ENCODE measurements around the gene OR52R1. TPM values are rescaled to one million over a fixed set of nuclear protein-coding genes. Genes with fewer than 3 reads are reported as not detected.
A peak's percentile ranks its signal among the peaks of the same experiment; 100 is the strongest.

Gene OR52R1
- total and polyA plus RNA-seq, 11 donors, result not detected

- WGBS, 4 donors, result 54 to 88% (median 70%) methylated on average over 2 of the region's 2 CpGs
- H3K36me3 ChIP-seq, result no peaks in the 10 kb centered on the region
- no peak overlapping the region for H3K27ac ChIP-seq
- no peak for DNase-seq
- H3K4me1 ChIP-seq, result no peaks in the 10 kb centered on the region
- intact Hi-C loops (cut with DNase I), result no loop called here
- no peak for ATAC-seq
- H3K27me3 ChIP-seq, result peaks cover 0 to 1% (median 0%) of the 10 kb centered on the region in 9 donors
- H3K4me3 ChIP-seq, result no peak overlapping the region
- H3K9me3 ChIP-seq, result no peaks in the 10 kb centered on the region
- TF ChIP-seq POLR2A (IDR thresholded peaks at IDR 0.05) (no peak), CTCF (IDR thresholded peaks at IDR 0.05) (no peak)
These were observed 26.7 kb upstream of the OR52R1 start for GRCh38 chr11:4830909-4831308.

DNA sequence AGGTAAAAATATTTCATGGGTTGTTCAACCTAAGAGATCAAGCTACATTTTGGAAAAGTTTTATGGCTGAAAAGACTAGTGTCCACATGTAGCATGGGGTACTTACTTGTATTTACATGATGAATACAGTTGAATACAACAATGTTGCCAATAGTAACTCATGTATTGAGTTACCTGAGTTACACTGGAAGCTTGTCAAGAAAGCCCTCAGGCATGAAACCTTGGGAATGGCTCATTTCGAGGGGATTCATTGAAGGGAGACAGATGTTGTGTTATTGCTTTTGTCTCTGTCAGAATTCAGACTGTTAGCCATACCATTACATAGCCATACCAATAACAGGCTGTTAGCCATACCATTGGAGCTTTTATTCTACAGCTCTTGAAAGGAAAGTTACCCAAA is 26.2 kb upstream of the OR52R1 start:
- H3K4me1 ChIP-seq, result no peaks in the 10 kb centered on the region
- intact Hi-C loops (cut with DNase I), result no loop called here
- H3K9me3 ChIP-seq, result no peaks in the 10 kb centered on the region
- 55 to 79% (median 72%) methylated on average over 1 of the region's 1 CpG for WGBS, 4 donors
- ATAC-seq (no peak), DNase-seq (no peak)
- TF ChIP-seq CTCF (IDR thresholded peaks at IDR 0.05) (no peak), POLR2A (IDR thresholded peaks at IDR 0.05) (no peak)
- no peak overlapping the region for H3K27ac ChIP-seq
- H3K27me3 ChIP-seq, result no peaks in the 10 kb centered on the region
- H3K4me3 ChIP-seq, result no peak overlapping the region
- no peaks in the 10 kb centered on the region for H3K36me3 ChIP-seq

- Histone ChIP-seq H3K27me3 (no peaks in the 10 kb centered on the region), H3K9me3 (no peaks in the 10 kb centered on the region), H3K4me3 (no peak overlapping the region), H3K4me1 (no peaks in the 10 kb centered on the region), H3K36me3 (no peaks in the 10 kb centered on the region), H3K27ac (no peak overlapping the region)
- TF ChIP-seq POLR2A (IDR thresholded peaks at IDR 0.05), result no peak
- peak in 11 of 12 donors; percentile 35 to 67 (median 57) for TF ChIP-seq CTCF (IDR thresholded peaks at IDR 0.05)
- DNase-seq (no peak), ATAC-seq (peak in 2 of 4 donors; percentile 59 to 64)
- intact Hi-C loops (cut with DNase I), result loop anchor here (1.0 to 10.0 kb wide), 5 partner anchors 189 to 642 kb away; partner anchors contain the start of gene OR51D1 (in 10 of the 10)
These were observed 22.2 kb upstream of the OR52R1 start for GRCh38 chr11:4826425-4826824.

- ATAC-seq (no peak), DNase-seq (no peak)
- no peaks in the 10 kb centered on the region for H3K4me1 ChIP-seq
- no peaks in the 10 kb centered on the region for H3K36me3 ChIP-seq
- no peak overlapping the region for H3K4me3 ChIP-seq
- intact Hi-C loops (cut with DNase I), result loop anchor here in 3 of 10 donors (5.0 to 10.0 kb wide), 2 partner anchors 638 to 640 kb away; no protein-coding TSS in a partner anchor
- H3K27me3 ChIP-seq, result no peaks in the 10 kb centered on the region
- TF ChIP-seq POLR2A (IDR thresholded peaks at IDR 0.05) (no peak), CTCF (IDR thresholded peaks at IDR 0.05) (no peak)
- no peak overlapping the region for H3K27ac ChIP-seq
- no peaks in the 10 kb centered on the region for H3K9me3 ChIP-seq
These were observed 21.0 kb upstream of the OR52R1 start for GRCh38 chr11:4825132-4825531.
